Measurements from ENCODE around the gene ARL10.

The ARL10 gene

DNA sequence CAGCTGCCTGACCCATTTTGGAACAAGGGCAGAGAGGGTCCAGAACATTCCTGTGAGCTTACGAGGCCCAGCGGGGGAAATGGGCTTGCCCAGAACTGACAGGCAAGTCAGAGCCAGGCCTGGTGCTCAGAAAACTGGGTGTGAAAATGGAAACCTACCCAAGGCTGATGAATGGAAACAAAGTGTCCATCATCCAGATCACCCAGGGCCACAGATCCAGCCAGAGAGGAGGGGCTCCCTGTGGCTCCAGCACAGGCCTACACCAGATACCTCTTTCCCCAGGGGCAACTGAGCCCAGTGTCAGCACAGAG, 47.9 kb downstream of the ARL10 start:
- DNase-seq = no peak

DNA sequence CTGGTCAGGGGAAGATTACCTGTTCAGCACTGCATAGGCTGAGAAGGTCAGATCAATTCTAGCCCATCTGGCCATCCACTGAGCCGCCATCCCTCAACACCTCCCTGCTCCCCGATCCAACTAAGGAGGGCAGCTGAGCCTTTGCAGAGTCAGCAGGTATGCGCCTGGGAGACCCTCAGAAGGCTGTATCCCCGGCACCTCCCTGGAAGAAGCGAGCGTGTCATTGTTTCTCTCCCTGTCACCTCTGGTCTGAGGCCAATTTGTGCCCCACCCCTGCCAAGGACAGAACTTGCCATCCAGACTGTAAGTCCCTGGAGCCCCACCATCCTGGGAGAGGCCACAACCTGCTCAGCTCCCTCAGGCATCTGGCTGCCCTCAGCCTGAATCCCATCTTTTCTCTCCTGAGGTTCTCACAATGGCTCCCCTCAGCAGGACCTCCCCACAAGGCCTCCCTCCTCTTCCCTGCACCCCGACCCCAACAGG, 48.5 kb downstream of the ARL10 start:
- DNase-seq = no peak

- no peak for DNase-seq
These were observed 49.4 kb downstream of the ARL10 start for GRCh38 chr5:176414704-176415103.

DNA sequence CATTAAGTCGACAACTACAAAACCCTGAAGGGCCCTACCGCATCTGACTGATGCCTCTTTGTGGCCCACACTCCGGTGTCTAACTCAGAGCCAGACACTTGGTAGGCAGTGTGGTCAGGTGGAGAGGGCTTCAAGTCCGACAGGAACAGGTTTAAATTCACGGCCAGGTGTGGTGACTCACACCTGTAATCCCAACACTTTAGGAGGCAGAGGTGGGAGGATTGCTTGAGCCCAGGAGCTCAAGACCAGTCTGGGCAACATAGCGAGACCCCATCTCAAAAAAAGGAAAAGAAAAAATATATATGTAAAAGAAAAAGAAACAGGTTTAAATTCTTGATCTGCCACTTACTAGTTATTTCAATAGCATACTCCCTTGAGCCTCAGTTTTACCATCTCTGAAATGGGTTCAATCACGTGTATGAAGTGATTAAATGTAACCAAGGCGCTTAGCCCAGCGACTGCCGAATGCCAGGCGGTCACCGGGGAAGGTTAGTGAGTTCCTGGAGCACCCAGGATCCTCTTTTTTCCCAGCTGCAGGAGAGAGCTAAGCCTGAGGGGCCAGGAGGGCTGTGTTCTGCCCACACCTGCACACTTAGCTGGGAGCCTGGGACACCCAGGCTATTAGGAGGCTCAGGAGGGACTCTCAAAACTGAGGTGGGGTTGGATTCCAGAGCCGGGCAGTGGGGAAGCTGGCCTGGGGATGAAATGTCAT, 50.1 kb downstream of the ARL10 start:
- no peak for DNase-seq

- peak; percentile 49 for DNase-seq
These were observed 51.0 kb downstream of the ARL10 start, which contains the start of gene CLTB for GRCh38 chr5:176415952-176416924. Gene CLTB (minus strand): TSS chr5:176416539. CDS start chr5:176416363, 176 bp downstream.

DNA sequence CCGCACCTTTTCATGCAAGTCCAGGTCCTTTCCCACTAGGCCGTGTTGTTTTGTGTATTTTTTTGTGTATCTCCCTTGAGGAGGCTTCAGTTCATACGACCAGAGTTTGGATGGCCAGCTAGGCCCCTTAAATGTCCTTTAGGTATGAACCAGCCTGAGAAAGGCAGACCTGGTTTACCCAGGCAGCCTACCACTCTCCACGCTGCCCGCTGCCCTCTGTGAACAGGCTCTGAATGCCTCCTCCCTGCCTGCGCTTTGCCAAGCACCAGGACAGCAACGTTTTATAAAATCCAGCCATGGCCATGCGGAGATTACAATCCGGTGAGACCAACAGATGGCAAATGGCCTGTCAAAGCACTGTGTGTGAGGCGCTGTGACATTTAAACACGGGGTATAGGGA, 51.7 kb downstream of the ARL10 start:
- no peak for DNase-seq

GRCh38 chr5:176418251-176418650, 53.0 kb downstream of the ARL10 start:
- no peak for DNase-seq

GRCh38 chr5:176420086-176420485, 54.8 kb downstream of the ARL10 start:
- DNase-seq = no peak

DNA sequence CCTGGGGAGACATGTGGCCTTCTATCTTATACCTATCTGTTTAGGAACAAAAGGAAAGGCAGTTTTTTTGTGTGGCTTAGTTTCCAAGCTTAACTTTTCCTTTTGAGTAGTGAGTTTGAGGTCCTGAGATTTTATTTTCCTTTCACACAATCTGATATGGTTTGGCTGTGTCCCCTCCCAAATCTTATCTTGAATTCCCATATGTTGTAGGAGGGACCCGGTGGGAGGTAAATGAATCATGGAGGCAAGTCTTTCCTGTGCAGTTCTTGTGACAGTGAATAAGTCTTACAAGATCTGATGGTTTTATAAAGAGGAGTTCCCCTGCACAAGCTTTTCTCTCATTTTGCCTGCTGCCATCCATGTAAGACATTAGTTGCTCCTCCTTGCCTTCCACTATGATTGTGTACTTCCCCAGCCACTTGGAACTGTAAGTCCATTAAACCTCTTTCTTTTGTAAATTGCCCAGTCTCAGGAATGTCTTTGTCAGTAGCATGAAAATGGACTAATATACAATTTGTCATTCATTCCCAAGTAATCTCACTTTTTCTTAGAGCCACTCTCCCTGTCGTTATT, 55.8 kb downstream of the ARL10 start:
- no peak for DNase-seq

GRCh38 chr5:176424181-176424580, 58.9 kb downstream of the ARL10 start:
- no peak for DNase-seq

DNA sequence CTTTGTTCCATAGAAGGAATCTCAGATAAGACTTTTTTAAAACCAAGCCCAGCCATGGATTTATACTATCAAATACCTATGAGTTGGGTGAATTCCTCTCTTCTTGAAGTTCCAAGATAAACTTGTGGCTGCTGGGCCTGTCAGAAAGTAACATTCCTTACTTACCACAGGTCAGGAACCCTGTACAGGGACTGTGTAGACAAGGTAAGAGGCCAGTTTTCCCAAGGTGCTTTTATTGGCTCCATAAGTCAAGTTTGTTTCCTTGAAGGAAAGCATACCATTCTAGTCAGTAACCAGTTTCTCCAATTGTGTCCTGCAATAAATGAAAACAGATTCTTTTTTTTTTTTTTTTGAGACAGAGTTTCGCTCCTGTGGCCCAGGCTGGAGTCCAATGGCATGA, 59.9 kb downstream of the ARL10 start:
- no peak for DNase-seq

DNA sequence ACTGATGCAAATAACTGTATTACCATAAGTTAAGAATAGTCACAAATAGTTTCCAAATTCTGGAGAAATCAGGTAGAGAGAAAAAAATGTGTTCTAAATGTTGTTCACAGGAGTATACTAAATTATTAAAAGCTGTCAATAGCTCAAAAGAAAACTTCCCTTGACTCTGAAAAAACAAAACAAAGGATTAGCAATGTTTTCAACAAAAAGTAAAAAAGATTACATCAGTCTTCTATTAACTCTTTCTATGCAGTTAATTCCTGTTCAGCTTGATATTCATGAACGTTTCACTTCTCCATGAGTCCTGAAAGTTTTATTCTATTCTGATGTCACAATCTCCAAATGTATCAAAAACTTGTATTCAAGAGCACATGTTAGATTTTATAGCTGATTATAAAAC, 60.5 kb downstream of the ARL10 start:
- no peak for DNase-seq

GRCh38 chr5:176426876-176427275, 61.6 kb downstream of the ARL10 start:
- DNase-seq = no peak

DNA sequence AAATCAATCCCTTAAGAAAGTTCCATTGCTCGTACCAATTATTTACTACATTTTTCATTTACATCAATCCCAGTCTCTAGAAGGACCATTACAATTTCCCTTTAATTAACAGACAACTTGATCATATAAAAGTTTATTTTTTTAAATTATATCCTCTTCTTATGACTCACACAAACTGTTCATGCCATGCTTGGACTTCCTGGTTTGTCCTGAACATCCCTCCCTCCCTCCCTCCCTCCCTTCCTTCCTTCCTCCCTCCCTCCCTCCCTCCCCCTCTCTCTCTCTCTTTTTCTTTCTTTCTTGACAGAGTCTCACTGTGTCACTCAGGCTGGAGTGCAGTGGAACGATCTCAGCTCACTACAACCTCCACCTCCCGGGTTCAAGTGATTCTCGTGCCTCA, 62.7 kb downstream of the ARL10 start:
- no peak for DNase-seq

DNA sequence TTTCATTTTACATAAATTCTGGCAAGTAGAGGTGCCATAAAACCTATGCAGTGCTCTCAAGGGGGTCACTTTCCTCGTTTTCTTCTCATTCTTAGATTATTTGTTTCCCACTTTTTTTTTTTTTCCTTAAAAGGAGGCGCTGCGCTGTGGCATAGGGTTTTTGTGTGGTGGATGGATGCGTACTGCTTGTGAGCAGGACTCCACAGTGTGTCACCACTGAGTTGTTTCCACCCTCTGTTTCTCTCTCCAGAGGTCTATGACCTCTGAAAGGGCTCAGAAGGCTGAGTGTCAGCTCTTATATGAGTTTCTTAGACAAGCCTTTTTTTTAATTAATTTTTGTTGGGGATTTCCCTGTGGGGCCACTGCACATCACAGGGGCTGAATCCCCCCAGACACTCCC, 64.7 kb downstream of the ARL10 start:
- no peak for DNase-seq
